ENCODE results near the gene HPGD. TPM values are rescaled to one million over a fixed set of nuclear protein-coding genes. Genes with fewer than 3 reads are reported as not detected.

The HPGD gene
- total and polyA plus RNA-seq, 2 of the 4 experiments (the other 2 are of a cell fraction): not detected

DNA sequence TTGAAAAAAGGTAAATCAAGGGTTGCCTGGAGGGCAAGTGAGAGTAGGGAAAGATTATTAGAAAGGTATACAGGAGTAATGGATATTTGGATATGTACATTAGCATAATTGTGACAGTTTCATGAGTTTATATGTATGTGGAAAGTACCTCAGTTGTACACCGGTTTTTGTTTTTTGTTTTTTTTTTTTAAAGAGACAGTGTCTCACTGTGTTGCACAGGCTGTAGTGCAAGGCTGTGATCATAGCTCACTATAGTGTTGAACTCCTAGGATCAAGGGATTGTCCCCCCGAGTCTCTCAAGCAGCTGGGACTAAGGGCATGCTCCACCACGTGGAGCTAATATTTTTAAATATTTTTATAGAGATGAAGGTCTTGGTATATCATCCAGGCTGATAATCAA lies 15.3 kb upstream of the HPGD start:
- no CpG with 5 or more reads among the region's 3 CpGs for WGBS, 2 experiments (ENCODE audit: extremely low coverage in 2 of 2, insufficient read length in 1 of 2)
- no TSS peak for BruUV-seq (replicated peaks)
- Histone ChIP-seq H3K9ac (ENCODE audit: low read depth, low read length) (no peak overlapping the region), H2BK120ac (ENCODE audit: low read depth, low read length) (no peak overlapping the region), H3K14ac (replicated peaks; ENCODE audit: low read depth, low read length) (no peak overlapping the region), H3K9me1 (ENCODE audit: insufficient read depth, low read length) (no peaks in the 10 kb centered on the region), H2BK5ac (ENCODE audit: low read depth, low read length, poor library complexity, severe bottlenecking) (no peak overlapping the region), H4K20me1 (ENCODE audit: insufficient read depth, low read length) (no peaks in the 10 kb centered on the region), H3K4me2 (ENCODE audit: low read depth, low read length) (no peak overlapping the region), H4K91ac (ENCODE audit: insufficient read depth, low read depth, low read length) (no peak overlapping the region), H2AK9ac (replicated peaks; ENCODE audit: low read depth, low read length, poor library complexity) (no peak overlapping the region), H3K18ac (ENCODE audit: low read depth, low read length) (no peak overlapping the region), H3K23ac (ENCODE audit: low read depth, low read length) (no peak overlapping the region), H3K4ac (ENCODE audit: low read depth, low read length) (no peak overlapping the region), H2BK20ac (ENCODE audit: low read depth, low read length) (no peak overlapping the region), H3K36me3 (ENCODE audit: control insufficient read depth, insufficient read depth, low read length) (no peaks in the 10 kb centered on the region), H3K4me3 (ENCODE audit: insufficient read depth, low read depth, low read length) (no peak overlapping the region), H3K4me1 (ENCODE audit: control insufficient read depth, insufficient read depth, low read length) (no peaks in the 10 kb centered on the region), H2AFZ (replicated peaks; ENCODE audit: low read length, poor library complexity) (no peak overlapping the region), H2AK5ac (ENCODE audit: low read depth, low read length) (no peak overlapping the region), H3K27me3 (ENCODE audit: control insufficient read depth, insufficient read depth, low read length) (no peaks in the 10 kb centered on the region), H3K9me3 (ENCODE audit: control insufficient read depth, insufficient read depth, low read length) (peaks cover 3% of the 10 kb centered on the region; the same call in 1 of the 2 replicates), H3K27ac (ENCODE audit: insufficient read depth, low read length) (no peak overlapping the region), H3K79me1 (ENCODE audit: low read depth in 1 of 2, low read length in 2 of 2) (no peaks in the 10 kb centered on the region), H2BK15ac (ENCODE audit: low read depth, low read length) (no peak overlapping the region), H4K5ac (ENCODE audit: low read depth, low read length) (no peak overlapping the region), H3K56ac (ENCODE audit: extremely low read depth, insufficient read depth, low read length) (no peak overlapping the region), H4K8ac (ENCODE audit: low read depth in 2 of 2, low read length in 2 of 2) (no peak overlapping the region)
- DNase-seq: no peak
- no peak for ATAC-seq (ENCODE audit: low read depth)
- intact Hi-C loops (cut with micrococcal nuclease): no loop called here
- ChIA-PET POLR2A (ENCODE audit: unreplicated experiment) (no interaction called here), CTCF (no interaction called here)
- dilution Hi-C loops (cut with HindIII; ENCODE audit: low sequenced_read_pairs, unreplicated experiment): no loop called here
- TF ChIP-seq NFE2L2 (IDR thresholded peaks at IDR 0.05; ENCODE audit: low read depth, low read length) (no peak), RCOR1 (IDR thresholded peaks at IDR 0.05; ENCODE audit: insufficient replicate concordance, low read length) (no peak), FOS (IDR thresholded peaks at IDR 0.05; ENCODE audit: low read depth, low read length) (no peak), POLR2A (IDR thresholded peaks at IDR 0.05; ENCODE audit: low read depth, low read length) (no peak), RFX5 (IDR thresholded peaks at IDR 0.05; ENCODE audit: low read depth, low read length) (no peak)
- TF ChIP-seq, protein P1, sequence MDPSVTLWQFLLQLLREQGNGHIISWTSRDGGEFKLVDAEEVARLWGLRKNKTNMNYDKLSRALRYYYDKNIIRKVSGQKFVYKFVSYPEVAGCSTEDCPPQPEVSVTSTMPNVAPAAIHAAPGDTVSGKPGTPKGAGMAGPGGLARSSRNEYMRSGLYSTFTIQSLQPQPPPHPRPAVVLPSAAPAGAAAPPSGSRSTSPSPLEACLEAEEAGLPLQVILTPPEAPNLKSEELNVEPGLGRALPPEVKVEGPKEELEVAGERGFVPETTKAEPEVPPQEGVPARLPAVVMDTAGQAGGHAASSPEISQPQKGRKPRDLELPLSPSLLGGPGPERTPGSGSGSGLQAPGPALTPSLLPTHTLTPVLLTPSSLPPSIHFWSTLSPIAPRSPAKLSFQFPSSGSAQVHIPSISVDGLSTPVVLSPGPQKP (IDR thresholded peaks at IDR 0.05; ENCODE audit: borderline replicate concordance, low read depth, low read length): no peak
- TF ChIP-seq, protein P2, sequence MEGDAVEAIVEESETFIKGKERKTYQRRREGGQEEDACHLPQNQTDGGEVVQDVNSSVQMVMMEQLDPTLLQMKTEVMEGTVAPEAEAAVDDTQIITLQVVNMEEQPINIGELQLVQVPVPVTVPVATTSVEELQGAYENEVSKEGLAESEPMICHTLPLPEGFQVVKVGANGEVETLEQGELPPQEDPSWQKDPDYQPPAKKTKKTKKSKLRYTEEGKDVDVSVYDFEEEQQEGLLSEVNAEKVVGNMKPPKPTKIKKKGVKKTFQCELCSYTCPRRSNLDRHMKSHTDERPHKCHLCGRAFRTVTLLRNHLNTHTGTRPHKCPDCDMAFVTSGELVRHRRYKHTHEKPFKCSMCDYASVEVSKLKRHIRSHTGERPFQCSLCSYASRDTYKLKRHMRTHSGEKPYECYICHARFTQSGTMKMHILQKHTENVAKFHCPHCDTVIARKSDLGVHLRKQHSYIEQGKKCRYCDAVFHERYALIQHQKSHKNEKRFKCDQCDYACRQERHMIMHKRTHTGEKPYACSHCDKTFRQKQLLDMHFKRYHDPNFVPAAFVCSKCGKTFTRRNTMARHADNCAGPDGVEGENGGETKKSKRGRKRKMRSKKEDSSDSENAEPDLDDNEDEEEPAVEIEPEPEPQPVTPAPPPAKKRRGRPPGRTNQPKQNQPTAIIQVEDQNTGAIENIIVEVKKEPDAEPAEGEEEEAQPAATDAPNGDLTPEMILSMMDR (conservative IDR thresholded peaks at IDR 0.05; ENCODE audit: low read depth, low read length): no peak
- in situ Hi-C loops (cut with MboI; ENCODE audit: low sequenced_read_pairs): no loop called here
